Measurements from ENCODE around the gene CTSF. TPM values are rescaled to one million over a fixed set of nuclear protein-coding genes. Genes with fewer than 3 reads are reported as not detected.

Gene CTSF
- total and polyA plus RNA-seq, 2 of the 8 experiments (the other 6 are each of a cell fraction or from before 2014, with no cell fraction given) = 0.58 to 2.3 TPM

- H3K27ac ChIP-seq (ENCODE audit: low read depth, low read length) = no peak overlapping the region
- no peak overlapping the region for H2BK120ac ChIP-seq (replicated peaks; ENCODE audit: low read depth, low read length)
- ChIA-PET CTCF (ENCODE audit: partially characterized antibody) (interaction anchor here (4.6 kb wide), 1 partner anchor 13 kb away, joined by 46 read pairs; no protein-coding TSS in a partner anchor), POLR2A (ENCODE audit: partially characterized antibody) (interaction anchor here (0.6 to 4.8 kb wide), 6 partner anchors 7 to 221 kb away, joined by 3 to 21 read pairs (median 6); partner anchors contain the start of genes ACTN3, RBM4 and ZDHHC24)
- H2AK5ac ChIP-seq (ENCODE audit: low read depth, low read length) = no peak overlapping the region
- H3K27me3 ChIP-seq (replicated peaks in 1 of 4; ENCODE audit: control insufficient read depth in 3 of 4, extremely low read depth in 1 of 4, insufficient read depth in 3 of 4, low read length in 3 of 4) = no peaks in the 10 kb centered on the region
- WGBS, 2 experiments (ENCODE audit: extremely low coverage in 1 of 2, insufficient coverage in 1 of 2, insufficient read length in 1 of 2, insufficient replicate concordance in 2 of 2, low coverage in 1 of 2, low lambda C conversion rate in 2 of 2, missing lambda C conversion rate in 1 of 2) = 91% methylated on average over 8 of the region's 8 CpGs; no CpG with 5 or more reads in 1 of the 2 experiments
- TF ChIP-seq POLR2AphosphoS5 (IDR thresholded peaks at IDR 0.05; ENCODE audit: low read depth, low read length) (no peak; the same call in 1 of the 2 replicates), SRF (IDR thresholded peaks at IDR 0.05; ENCODE audit: low read depth, low read length) (no peak), NANOG (IDR thresholded peaks at IDR 0.05; ENCODE audit: insufficient read depth, low read depth, low read length, poor library complexity, severe bottlenecking) (no peak), BCL11A (IDR thresholded peaks at IDR 0.05; ENCODE audit: low read depth in 2 of 2, low read length in 2 of 2) (no peak), TBP (IDR thresholded peaks at IDR 0.05; ENCODE audit: low read depth, low read length) (no peak), SAP30 (IDR thresholded peaks at IDR 0.05; ENCODE audit: insufficient read depth, insufficient replicate concordance, low read length) (no peak), HDAC6 (IDR thresholded peaks at IDR 0.05; ENCODE audit: low read depth, low read length) (no peak), POLR2A (IDR thresholded peaks at IDR 0.05; ENCODE audit: control extremely low read depth in 1 of 2, low read depth in 2 of 2, low read length in 2 of 2) (no peak)
- DNase-seq (ENCODE audit: low read depth in 1 of 2, low spot score in 2 of 2) (no peak), FAIRE-seq (no peak)
- H3K18ac ChIP-seq (ENCODE audit: extremely low read depth, low read length) = no peak overlapping the region
- no peak overlapping the region for H3K56ac ChIP-seq (replicated peaks; ENCODE audit: insufficient read length, low read depth, low read length)
- H3K4me1 ChIP-seq (replicated peaks in 1 of 4; ENCODE audit: control insufficient read depth in 3 of 4, insufficient read depth in 4 of 4, low read length in 3 of 4) = peaks cover 11 to 20% (median 14%) of the 10 kb centered on the region in 4 experiments; a peak in 6 of 7 replicates
- peaks cover 4 to 19% (median 18%) of the 10 kb centered on the region in 4 experiments; a peak in 6 of 8 replicates for H3K36me3 ChIP-seq (ENCODE audit: control insufficient read depth in 2 of 4, insufficient read depth in 4 of 4, low read length in 3 of 4)
- H2BK15ac ChIP-seq (ENCODE audit: low read length) = no peak overlapping the region
- H3K4me3 ChIP-seq (ENCODE audit: extremely low read depth in 1 of 4, insufficient read depth in 2 of 4, low read depth in 3 of 4, low read length in 4 of 4) = no peak overlapping the region
- no peaks in the 10 kb centered on the region for H3K79me2 ChIP-seq (ENCODE audit: control insufficient read depth in 1 of 2, insufficient read depth in 2 of 2, low read length in 2 of 2)
- no peak overlapping the region for H4K8ac ChIP-seq (ENCODE audit: extremely low read depth, insufficient read depth, low read length)
- H3K4me2 ChIP-seq (ENCODE audit: insufficient read depth in 1 of 2, low read depth in 2 of 2, low read length in 2 of 2) = no peak overlapping the region
- no peak overlapping the region for H3K9ac ChIP-seq (replicated peaks in 1 of 4; ENCODE audit: extremely low read depth in 1 of 4, low read depth in 3 of 4, low read length in 3 of 4)
- H4K20me1 ChIP-seq (replicated peaks in 1 of 2; ENCODE audit: control insufficient read depth in 1 of 2, insufficient read depth in 2 of 2, low read length in 2 of 2) = no peaks in the 10 kb centered on the region
- H4K5ac ChIP-seq (ENCODE audit: insufficient read length, low read depth, low read length) = no peak overlapping the region
- no peak overlapping the region for H2BK12ac ChIP-seq (ENCODE audit: low read depth, low read length)
- H3K79me1 ChIP-seq (ENCODE audit: low read depth, low read length) = no peaks in the 10 kb centered on the region
- no peak overlapping the region for H2AFZ ChIP-seq (ENCODE audit: low read length)
- H3K14ac ChIP-seq (ENCODE audit: insufficient read length) = no peak overlapping the region
- H3K23ac ChIP-seq (ENCODE audit: insufficient read length) = no peak overlapping the region
- H3K9me3 ChIP-seq (ENCODE audit: insufficient read depth in 2 of 2, low read depth in 1 of 2, low read length in 1 of 2) = no peaks in the 10 kb centered on the region
- H3K23me2 ChIP-seq (ENCODE audit: low read depth, low read length) = no peaks in the 10 kb centered on the region
- H2BK20ac ChIP-seq (ENCODE audit: low read length) = no peak overlapping the region
- no peak overlapping the region for H2BK5ac ChIP-seq (ENCODE audit: low read depth, low read length)
- no peak overlapping the region for H3K4ac ChIP-seq (replicated peaks; ENCODE audit: insufficient read length, low read depth, low read length)
- no peak overlapping the region for H4K91ac ChIP-seq (replicated peaks; ENCODE audit: insufficient read length, low read length)
Observed at GRCh38 chr11:66566221-66566620, 2.2 kb downstream of the CTSF start.

Data from H1 (cell line).